ENCODE data around the gene KCNMA1.

DNA sequence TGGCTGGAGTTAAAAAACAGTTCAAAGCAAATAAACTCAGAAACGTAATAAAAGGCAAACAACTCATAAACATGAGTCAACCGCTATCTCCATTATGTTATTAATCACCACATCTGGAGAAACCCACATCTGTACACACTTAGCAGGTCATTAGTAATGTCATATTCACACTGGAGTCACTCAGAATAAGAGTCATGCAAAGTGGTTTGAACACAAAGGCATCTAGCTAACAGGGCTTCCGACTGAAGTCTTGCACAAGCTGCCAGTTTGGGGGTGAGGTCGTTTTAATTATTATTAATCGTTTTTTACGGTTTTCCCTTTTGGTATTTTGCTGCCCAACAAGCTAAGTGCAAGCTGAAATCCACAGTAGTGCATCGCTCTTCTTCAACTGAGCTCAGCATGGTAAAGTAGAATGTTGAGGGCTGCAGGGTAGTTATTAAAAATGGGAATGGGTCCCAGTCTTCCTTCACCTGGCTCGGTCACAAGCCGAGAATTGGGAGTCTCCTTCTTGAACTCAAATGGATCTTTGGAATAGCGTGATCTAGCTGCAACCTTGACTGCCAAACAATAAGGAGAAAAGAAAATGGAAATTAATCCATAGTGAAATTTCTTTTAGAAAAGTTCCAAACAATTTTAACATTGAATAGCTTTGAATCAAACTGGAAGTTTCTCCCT, 663.5 kb downstream of the KCNMA1 start:
- TF ChIP-seq POLR2A (IDR thresholded peaks at IDR 0.05) (no peak), POLR2AphosphoS5 (IDR thresholded peaks at IDR 0.05) (no peak)
- TF ChIP-seq, protein P1, sequence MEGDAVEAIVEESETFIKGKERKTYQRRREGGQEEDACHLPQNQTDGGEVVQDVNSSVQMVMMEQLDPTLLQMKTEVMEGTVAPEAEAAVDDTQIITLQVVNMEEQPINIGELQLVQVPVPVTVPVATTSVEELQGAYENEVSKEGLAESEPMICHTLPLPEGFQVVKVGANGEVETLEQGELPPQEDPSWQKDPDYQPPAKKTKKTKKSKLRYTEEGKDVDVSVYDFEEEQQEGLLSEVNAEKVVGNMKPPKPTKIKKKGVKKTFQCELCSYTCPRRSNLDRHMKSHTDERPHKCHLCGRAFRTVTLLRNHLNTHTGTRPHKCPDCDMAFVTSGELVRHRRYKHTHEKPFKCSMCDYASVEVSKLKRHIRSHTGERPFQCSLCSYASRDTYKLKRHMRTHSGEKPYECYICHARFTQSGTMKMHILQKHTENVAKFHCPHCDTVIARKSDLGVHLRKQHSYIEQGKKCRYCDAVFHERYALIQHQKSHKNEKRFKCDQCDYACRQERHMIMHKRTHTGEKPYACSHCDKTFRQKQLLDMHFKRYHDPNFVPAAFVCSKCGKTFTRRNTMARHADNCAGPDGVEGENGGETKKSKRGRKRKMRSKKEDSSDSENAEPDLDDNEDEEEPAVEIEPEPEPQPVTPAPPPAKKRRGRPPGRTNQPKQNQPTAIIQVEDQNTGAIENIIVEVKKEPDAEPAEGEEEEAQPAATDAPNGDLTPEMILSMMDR (IDR thresholded peaks at IDR 0.05): no peak
